Measurements from ENCODE around the gene IGF2BP3.

Gene IGF2BP3

GRCh38 chr7:23294549-23295400 lies 175.5 kb downstream of the IGF2BP3 start:
- H3K4me3 ChIP-seq (replicated peaks in 1 of 2; ENCODE audit: low read depth in 2 of 2, low read length in 2 of 2): no peak overlapping the region
- TF ChIP-seq, protein P1, sequence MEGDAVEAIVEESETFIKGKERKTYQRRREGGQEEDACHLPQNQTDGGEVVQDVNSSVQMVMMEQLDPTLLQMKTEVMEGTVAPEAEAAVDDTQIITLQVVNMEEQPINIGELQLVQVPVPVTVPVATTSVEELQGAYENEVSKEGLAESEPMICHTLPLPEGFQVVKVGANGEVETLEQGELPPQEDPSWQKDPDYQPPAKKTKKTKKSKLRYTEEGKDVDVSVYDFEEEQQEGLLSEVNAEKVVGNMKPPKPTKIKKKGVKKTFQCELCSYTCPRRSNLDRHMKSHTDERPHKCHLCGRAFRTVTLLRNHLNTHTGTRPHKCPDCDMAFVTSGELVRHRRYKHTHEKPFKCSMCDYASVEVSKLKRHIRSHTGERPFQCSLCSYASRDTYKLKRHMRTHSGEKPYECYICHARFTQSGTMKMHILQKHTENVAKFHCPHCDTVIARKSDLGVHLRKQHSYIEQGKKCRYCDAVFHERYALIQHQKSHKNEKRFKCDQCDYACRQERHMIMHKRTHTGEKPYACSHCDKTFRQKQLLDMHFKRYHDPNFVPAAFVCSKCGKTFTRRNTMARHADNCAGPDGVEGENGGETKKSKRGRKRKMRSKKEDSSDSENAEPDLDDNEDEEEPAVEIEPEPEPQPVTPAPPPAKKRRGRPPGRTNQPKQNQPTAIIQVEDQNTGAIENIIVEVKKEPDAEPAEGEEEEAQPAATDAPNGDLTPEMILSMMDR (IDR thresholded peaks at IDR 0.05; ENCODE audit: low read depth, low read length): no peak
- peak; percentile 25 to 26 for DNase-seq (ENCODE audit: low read depth in 2 of 2)

DNA sequence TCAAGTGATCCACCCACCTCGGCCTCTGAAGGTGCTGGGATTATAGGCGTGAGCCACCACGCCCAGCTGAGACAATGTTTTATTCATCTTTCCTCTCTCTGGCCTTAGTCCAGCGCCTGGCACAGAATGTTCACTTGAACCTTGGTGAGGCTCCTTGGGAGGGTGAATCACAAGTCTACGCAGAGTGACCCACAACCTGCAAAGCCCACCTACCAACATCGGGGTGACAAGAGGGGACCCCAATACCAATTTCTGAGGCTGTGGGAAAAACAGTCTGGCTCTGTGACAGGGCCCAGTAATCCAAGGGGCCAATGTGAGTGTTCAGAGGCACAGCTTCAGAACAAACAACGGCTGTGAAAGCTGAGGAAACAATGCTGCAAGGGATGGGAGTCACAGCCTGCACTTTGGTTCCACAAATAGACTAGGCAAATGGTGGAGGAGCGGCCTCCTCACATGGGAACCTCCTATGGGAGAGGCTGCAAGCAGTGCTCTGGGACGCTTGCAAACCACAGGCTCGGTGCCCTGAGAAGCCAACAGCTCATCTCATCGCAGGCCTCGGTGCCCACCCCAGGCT lies 176.7 kb downstream of the IGF2BP3 start:
- H3K4me3 ChIP-seq (replicated peaks in 1 of 2; ENCODE audit: low read depth in 2 of 2, low read length in 2 of 2): no peak overlapping the region
- DNase-seq (ENCODE audit: low read depth in 2 of 2): no peak
- TF ChIP-seq, protein P1 (IDR thresholded peaks at IDR 0.05; ENCODE audit: low read depth, low read length): no peak

DNA sequence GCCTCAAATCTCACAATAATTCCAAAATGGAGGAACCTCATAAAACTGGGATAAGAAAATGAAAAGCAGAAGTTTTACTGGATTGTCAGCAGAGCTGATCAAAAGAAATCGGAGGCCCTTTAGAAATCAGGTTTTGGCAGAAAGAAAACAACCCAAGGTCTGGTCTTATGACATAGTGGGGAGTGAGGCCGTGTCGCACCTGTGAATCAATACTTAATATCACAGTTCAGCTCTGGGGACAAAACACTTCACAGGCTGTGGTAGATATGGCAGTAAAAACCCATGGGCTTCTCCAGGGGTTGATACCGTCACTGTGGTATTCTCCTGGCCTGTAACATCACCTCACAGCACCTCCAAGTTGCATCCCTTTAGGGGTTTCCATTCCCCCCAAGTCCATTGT lies 177.7 kb downstream of the IGF2BP3 start:
- DNase-seq (ENCODE audit: low read depth in 2 of 2): no peak
- TF ChIP-seq, protein P1 (IDR thresholded peaks at IDR 0.05; ENCODE audit: low read depth, low read length): no peak
- no peak overlapping the region for H3K4me3 ChIP-seq (replicated peaks in 1 of 2; ENCODE audit: low read depth in 2 of 2, low read length in 2 of 2)

DNA sequence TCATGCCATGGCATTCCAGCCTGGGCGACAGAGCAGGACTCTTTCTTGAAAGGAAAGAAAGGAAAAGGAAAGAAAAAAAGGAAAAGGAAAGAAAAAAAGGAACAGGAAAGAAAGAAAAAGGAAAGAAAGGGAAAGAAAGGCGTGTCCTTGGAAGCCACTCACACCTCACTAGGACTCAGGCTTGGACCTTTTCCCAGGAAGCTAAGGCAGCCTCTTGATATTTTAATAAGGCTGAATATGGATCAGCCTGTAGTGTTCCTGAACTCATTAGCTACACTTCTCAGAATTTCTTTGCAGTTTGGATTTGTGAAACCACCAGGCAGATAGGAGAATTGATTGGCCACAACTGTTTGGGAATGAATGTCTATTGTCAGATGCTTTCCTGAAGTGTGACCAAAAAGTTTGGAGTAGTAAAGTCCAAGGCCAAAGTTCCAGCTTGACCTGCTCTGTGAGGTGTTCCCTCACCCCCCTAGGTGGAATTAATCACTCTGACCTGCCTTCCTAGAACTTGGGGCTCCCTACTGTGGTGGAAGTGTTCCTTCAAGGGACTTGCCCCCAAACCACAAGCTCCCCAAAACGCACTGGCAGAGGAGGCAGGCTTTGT lies 178.2 kb downstream of the IGF2BP3 start:
- TF ChIP-seq, protein P1 (IDR thresholded peaks at IDR 0.05; ENCODE audit: low read depth, low read length): no peak
- H3K4me3 ChIP-seq (replicated peaks in 1 of 2; ENCODE audit: low read depth in 2 of 2, low read length in 2 of 2): no peak overlapping the region

DNA sequence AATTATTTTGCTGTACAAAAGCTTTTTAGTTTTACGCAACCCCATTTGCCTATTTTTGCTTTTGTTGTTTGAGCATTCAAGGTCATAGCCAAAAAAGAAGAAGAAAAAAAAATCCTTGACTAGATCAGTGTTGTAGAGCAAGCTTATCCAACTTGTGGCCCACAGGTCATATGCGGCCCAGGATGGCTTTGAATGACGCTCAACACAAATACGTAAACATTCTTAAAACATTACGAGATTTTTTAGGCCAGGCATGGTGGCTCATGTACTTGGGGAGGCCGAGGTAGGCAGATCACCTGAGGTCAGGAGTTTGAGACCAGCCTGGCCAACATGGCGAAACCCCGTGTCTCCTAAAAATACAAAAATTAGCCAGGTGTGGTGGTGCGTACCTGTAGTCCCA lies 179.3 kb downstream of the IGF2BP3 start:
- no peak overlapping the region for H3K4me3 ChIP-seq (replicated peaks in 1 of 2; ENCODE audit: low read depth in 2 of 2, low read length in 2 of 2)
- TF ChIP-seq, protein P1 (IDR thresholded peaks at IDR 0.05; ENCODE audit: low read depth, low read length): no peak
- no peak for DNase-seq (ENCODE audit: low read depth in 2 of 2)

More for the DNA sequence above, 178.2 kb downstream of the IGF2BP3 start:
- no peak for DNase-seq (ENCODE audit: low read depth in 2 of 2)

- TF ChIP-seq, protein P1 (IDR thresholded peaks at IDR 0.05; ENCODE audit: low read depth, low read length): no peak
- DNase-seq (ENCODE audit: low read depth in 2 of 2): no peak
- no peak overlapping the region for H3K4me3 ChIP-seq (replicated peaks in 1 of 2; ENCODE audit: low read depth in 2 of 2, low read length in 2 of 2)
These were observed 182.7 kb downstream of the IGF2BP3 start for GRCh38 chr7:23287612-23288011.
